HUES48 (cell line): Measurements from ENCODE around the gene AAR2.

ENCODE experiments used
- H3K27ac ChIP-seq: one replicate; pipeline ENCODE4 v1.7.0; 2013; ENCODE audit warnings: low read depth, low read length, inconsistent platforms
- H3K27me3 ChIP-seq: 2 replicates; pipeline ENCODE4 v1.6.1; 2013; ENCODE audit warnings: mild to moderate bottlenecking, low read length; ENCODE audit not compliant: control insufficient read depth, insufficient read depth
- H3K36me3 ChIP-seq: 2 replicates; pipeline ENCODE4 v1.6.1; 2013; ENCODE audit warnings: low read length; ENCODE audit not compliant: control insufficient read depth, insufficient read depth
- H3K4me1 ChIP-seq: 2 replicates; pipeline ENCODE4 v1.6.1; 2013; ENCODE audit warnings: mild to moderate bottlenecking, low read length; ENCODE audit not compliant: control insufficient read depth, insufficient read depth
- H3K4me3 ChIP-seq: 2 replicates; pipeline ENCODE4 v1.5.1; 2013; ENCODE audit warnings: mild to moderate bottlenecking, low read depth, low read length
- H3K9ac ChIP-seq: 2 replicates; pipeline ENCODE4 v1.6.1; 2013; ENCODE audit warnings: mild to moderate bottlenecking, low read depth, low read length, moderate library complexity
- H3K9me3 ChIP-seq: 2 replicates; pipeline ENCODE4 v1.6.1; 2013; ENCODE audit warnings: low read length; ENCODE audit not compliant: control insufficient read depth, insufficient read depth

The AAR2 gene

GRCh38 chr20:36303831-36304230, 67.6 kb downstream of the AAR2 start:
- Histone ChIP-seq H3K36me3 (no peaks in the 10 kb centered on the region), H3K9me3 (no peaks in the 10 kb centered on the region), H3K4me3 (no peak overlapping the region), H3K27ac (no peak overlapping the region), H3K4me1 (0 out of 2 replicates have a peak, but pooled peaks cover 3% of the 10 kb centered on the region), H3K27me3 (peaks cover 56% of the 10 kb centered on the region), H3K9ac (no peak overlapping the region)

GRCh38 chr20:36304786-36305495, 68.7 kb downstream of the AAR2 start:
- no peak overlapping the region for H3K9ac ChIP-seq
- H3K9me3 ChIP-seq, result no peaks in the 10 kb centered on the region
- H3K4me3 ChIP-seq, result no peak overlapping the region
- 0 out of 2 replicates have a peak, but pooled peaks cover 3% of the 10 kb centered on the region for H3K4me1 ChIP-seq
- no peaks in the 10 kb centered on the region for H3K36me3 ChIP-seq
- peaks cover 59% of the 10 kb centered on the region for H3K27me3 ChIP-seq
- H3K27ac ChIP-seq, result no peak overlapping the region

- Histone ChIP-seq H3K9me3 (no peaks in the 10 kb centered on the region), H3K36me3 (no peaks in the 10 kb centered on the region), H3K4me3 (peak within 1 kb of the TSS; percentile 71), H3K9ac (no peak within 1 kb of the TSS), H3K4me1 (0 out of 2 replicates have a peak, but pooled peaks cover 3% of the 10 kb centered on the region), H3K27me3 (peaks cover 59% of the 10 kb centered on the region), H3K27ac (no peak within 1 kb of the TSS)
These were observed 69.6 kb downstream of the AAR2 start, which contains the start of gene DLGAP4 for GRCh38 chr20:36305602-36306551. Gene DLGAP4, plus strand, starts transcription at chr20:36306339. Its CDS starts 125,379 bp downstream, at chr20:36431718.
